IMR-90 (cell line): ENCODE results near the gene MGLL. TPM values are rescaled to one million over a fixed set of nuclear protein-coding genes. Genes with fewer than 3 reads are reported as not detected.

Experiments
- ATAC-seq: fragments of 200-7000 bp; cut with Tn5 transposase; 2 replicates; pipeline ENCODE4 v1.9.1; 2020; ENCODE audit warnings: low read depth, mild to moderate bottlenecking, moderate library complexity
- BruUV-seq: library from RNA; stranded (reverse); fragments of 400-500 nt; replicated peaks from 2 replicates; lab custom pipeline; 2021; lab: Mats Ljungman, UMichigan
- CTCF ChIA-PET: fragments of 300-600 bp; formaldehyde crosslinking; extraction: SDS; loops from one replicate; lab custom pipeline; 2021; ENCODE audit warnings: antibody characterized with exemption; lab: Yijun Ruan, JAX
- POLR2A ChIA-PET: fragments of 300-600 bp; sonication (Branson Sonifier 250); formaldehyde crosslinking; loops from one replicate; lab custom pipeline; 2022; ENCODE audit warnings: antibody characterized with exemption; ENCODE audit not compliant: unreplicated experiment; lab: Charles Lee
- DNase-seq: peaks from one replicate; pipeline ENCODE4 v3.0.0; 2013
- H2AFZ ChIP-seq: replicated peaks from 2 replicates; pipeline ENCODE3; 2013; ENCODE audit warnings: low read length, mild to moderate bottlenecking; ENCODE audit not compliant: poor library complexity
- H2AK5ac ChIP-seq: 2 replicates; pipeline ENCODE4 v1.6.1; 2013; ENCODE audit warnings: low read depth, low read length, inconsistent platforms
- H2AK9ac ChIP-seq: replicated peaks from 2 replicates; pipeline ENCODE3; 2013; ENCODE audit warnings: mild to moderate bottlenecking, low read depth, low read length, moderate library complexity; ENCODE audit not compliant: poor library complexity
- H2BK120ac ChIP-seq: 2 replicates; pipeline ENCODE4 v1.6.1; 2013; ENCODE audit warnings: low read depth, low read length, inconsistent platforms
- H2BK15ac ChIP-seq: 3 replicates; pipeline ENCODE4 v1.6.1; 2013; ENCODE audit warnings: low read depth, low read length, inconsistent platforms
- H2BK20ac ChIP-seq: 2 replicates; pipeline ENCODE4 v1.6.1; 2013; ENCODE audit warnings: low read depth, mild to moderate bottlenecking, inconsistent platforms, low read length, moderate library complexity
- H2BK5ac ChIP-seq: 2 replicates; pipeline ENCODE4 v1.6.1; 2013; ENCODE audit warnings: mild to moderate bottlenecking, low read depth, low read length, inconsistent platforms; ENCODE audit not compliant: poor library complexity, severe bottlenecking
- H3K14ac ChIP-seq: replicated peaks from 2 replicates; pipeline ENCODE4 v1.6.1; 2013; ENCODE audit warnings: low read depth, low read length, inconsistent platforms
- H3K18ac ChIP-seq: 2 replicates; pipeline ENCODE4 v1.6.1; 2013; ENCODE audit warnings: low read depth, low read length, control low read depth
- H3K23ac ChIP-seq: 2 replicates; pipeline ENCODE4 v1.6.1; 2013; ENCODE audit warnings: low read depth, low read length, inconsistent platforms
- H3K27ac ChIP-seq: 2 replicates; pipeline ENCODE4 v1.5.1; 2013; ENCODE audit warnings: mild to moderate bottlenecking, control low read depth, low read length; ENCODE audit not compliant: insufficient read depth
- H3K27me3 ChIP-seq: 2 replicates; pipeline ENCODE4 v1.6.1; 2013; ENCODE audit warnings: low read length; ENCODE audit not compliant: control insufficient read depth, insufficient read depth
- H3K36me3 ChIP-seq: 2 replicates; pipeline ENCODE4 v1.6.1; 2013; ENCODE audit warnings: low read length, mixed read lengths; ENCODE audit not compliant: control insufficient read depth, insufficient read depth
- H3K4ac ChIP-seq: 2 replicates; pipeline ENCODE4 v1.6.1; 2013; ENCODE audit warnings: low read depth, low read length, inconsistent platforms
- H3K4me1 ChIP-seq: 2 replicates; pipeline ENCODE4 v1.6.1; 2013; ENCODE audit warnings: low read length, mixed read lengths; ENCODE audit not compliant: control insufficient read depth, insufficient read depth
- H3K4me2 ChIP-seq: 2 replicates; pipeline ENCODE4 v1.6.1; 2013; ENCODE audit warnings: low read depth, mild to moderate bottlenecking, control low read depth, low read length, moderate library complexity
- H3K4me3 ChIP-seq: 2 replicates; pipeline ENCODE4 v1.5.1; 2013; ENCODE audit warnings: low read depth, mild to moderate bottlenecking, control low read depth, low read length, moderate library complexity; ENCODE audit not compliant: insufficient read depth
- H3K56ac ChIP-seq: 2 replicates; pipeline ENCODE4 v1.6.1; 2013; ENCODE audit warnings: low read length, inconsistent platforms; ENCODE audit not compliant: insufficient read depth; ENCODE audit errors: extremely low read depth
- H3K79me1 ChIP-seq, 2 experiments: 2 replicates each; pipeline ENCODE4 v1.6.1; 2013; ENCODE audit warnings: low read length in 2 of 2, inconsistent platforms in 1 of 2, low read depth in 1 of 2
- H3K9ac ChIP-seq: 2 replicates; pipeline ENCODE4 v1.6.1; 2013; ENCODE audit warnings: low read depth, low read length, control low read depth
- H3K9me1 ChIP-seq: 2 replicates; pipeline ENCODE4 v1.6.1; 2013; ENCODE audit warnings: low read length, inconsistent platforms; ENCODE audit not compliant: insufficient read depth
- H3K9me3 ChIP-seq: 2 replicates; pipeline ENCODE4 v1.6.1; 2013; ENCODE audit warnings: low read length; ENCODE audit not compliant: control insufficient read depth, insufficient read depth
- H4K20me1 ChIP-seq: 2 replicates; pipeline ENCODE4 v1.6.1; 2013; ENCODE audit warnings: low read length, inconsistent platforms; ENCODE audit not compliant: insufficient read depth
- H4K5ac ChIP-seq: 2 replicates; pipeline ENCODE4 v1.6.1; 2013; ENCODE audit warnings: mild to moderate bottlenecking, low read depth, low read length, control low read depth
- H4K8ac ChIP-seq, 2 experiments: 2 replicates each; pipeline ENCODE4 v1.6.1; 2013; ENCODE audit warnings: low read depth in 2 of 2, low read length in 2 of 2, control low read depth in 1 of 2, inconsistent platforms in 1 of 2
- H4K91ac ChIP-seq: 2 replicates; pipeline ENCODE4 v1.6.1; 2013; ENCODE audit warnings: low read depth, low read length, inconsistent platforms; ENCODE audit not compliant: insufficient read depth
- ELK1 ChIP-seq: fragments of 150-350 bp; IDR thresholded peaks from 2 replicates; pipeline ENCODE4 v1.6.1; 2016; ENCODE audit warnings: low read depth, mild to moderate bottlenecking, low read length, moderate library complexity, borderline replicate concordance
- MAFK ChIP-seq: IDR thresholded peaks from 2 replicates; pipeline ENCODE4 v1.6.1; 2012; ENCODE audit warnings: low read depth, low read length, improper control_type of control experiment
- POLR2A ChIP-seq: IDR thresholded peaks from 2 replicates; pipeline ENCODE4 v1.6.1; 2012; ENCODE audit warnings: mild to moderate bottlenecking, low read depth, low read length
- RAD21 ChIP-seq: IDR thresholded peaks from 2 replicates; pipeline ENCODE4 v1.6.1; 2012; ENCODE audit warnings: low read length, improper control_type of control experiment
- RCOR1 ChIP-seq: IDR thresholded peaks from 2 replicates; pipeline ENCODE4 v1.6.1; 2012; ENCODE audit warnings: mild to moderate bottlenecking, low read length, improper control_type of control experiment; ENCODE audit not compliant: insufficient replicate concordance
- WGBS, 2 experiments: methylation state at CpG; one replicate each; pipeline versions ENCODE4 v1.1.5 to v1.1.7; 2013; ENCODE audit warnings: missing lambda C conversion rate in 2 of 2; ENCODE audit not compliant: insufficient read length in 1 of 2; ENCODE audit errors: extremely low coverage in 2 of 2; 5-methylcytosine and 5-hydroxymethylcytosine counted together
- dilution Hi-C: fragments of 300-500 bp; cut with HindIII; formaldehyde crosslinking; loops from one replicate; pipeline ENCODE4 v1.14.3; 2018; ENCODE audit warnings: low sequenced_read_pairs; ENCODE audit not compliant: unreplicated experiment
- in situ Hi-C: fragments of 300-500 bp; cut with MboI; formaldehyde crosslinking; loops from 3 replicates; pipeline ENCODE4 v1.14.3; 2019; ENCODE audit warnings: low sequenced_read_pairs, inconsistent platforms, mixed read lengths
- intact Hi-C: fragments of 100-400 bp; cut with micrococcal nuclease; formaldehyde crosslinking; loops from 2 replicates; pipeline ENCODE4 v1.10.0; 2022
- polyA plus RNA-seq, 3 experiments: library from polyadenylated mRNA; depleted of rRNA; stranded (reverse); fragments of >200 nt; gene quantifications; 2 replicates each; pipeline ENCODE4 v1.2.3, GENCODE V29; 2012; ENCODE audit warnings: low replicate concordance in 1 of 3
- total RNA-seq: library from RNA; depleted of rRNA; stranded (reverse); fragments of >200 nt; gene quantifications from 2 replicates; pipeline ENCODE4 v1.2.3, GENCODE V29; 2012

Gene MGLL
- total and polyA plus RNA-seq, 2 of the 4 experiments (the other 2 are of a cell fraction): 23.7 to 60.6 TPM

- Histone ChIP-seq H3K36me3 (peaks cover 10% of the 10 kb centered on the region; the same call in 1 of the 2 replicates), H3K4me1 (peaks cover 28% of the 10 kb centered on the region), H3K4me2 (no peak overlapping the region), H3K18ac (peak overlapping the region; percentile 85), H2BK15ac (peak overlapping the region; percentile 95; the same call in 2 of the 3 replicates), H3K23ac (peak overlapping the region; percentile 94), H2AK5ac (peak overlapping the region; percentile 99), H4K91ac (peak overlapping the region; percentile 94), H3K27ac (peak overlapping the region; percentile 84), H3K9me1 (peaks cover 43% of the 10 kb centered on the region), H2BK5ac (peak overlapping the region; percentile 96), H3K9me3 (no peaks in the 10 kb centered on the region), H3K56ac (peak overlapping the region; percentile 56), H3K9ac (no peak overlapping the region), H4K20me1 (no peaks in the 10 kb centered on the region), H3K14ac (peak overlapping the region; percentile 96), H3K27me3 (no peaks in the 10 kb centered on the region), H2BK20ac (peak overlapping the region; percentile 97), H2AK9ac (peak overlapping the region; percentile 18), H4K5ac (peak overlapping the region; percentile 96), H3K4me3 (no peak overlapping the region), H3K79me1 (peaks cover 33 to 84% of the 10 kb centered on the region in 2 experiments), H3K4ac (peak overlapping the region; percentile 98), H2BK120ac (peak overlapping the region; percentile 96), H4K8ac (peak overlapping the region; percentile 68 to 92), H2AFZ (peak overlapping the region; percentile 1)
- CTCF ChIA-PET: no interaction called here
- POLR2A ChIA-PET: no interaction called here
- intact Hi-C loops (no loop called here), in situ Hi-C loops (no loop called here), dilution Hi-C loops (no loop called here)
- peak; percentile 47 for DNase-seq
- no TSS peak for BruUV-seq
- ATAC-seq: no peak
- TF ChIP-seq POLR2A (0 out of 2 replicates have a peak, but pooled peaks have one; percentile 5), MAFK (no peak), RCOR1 (no peak), RAD21 (no peak), ELK1 (no peak)
- no CpG with 5 or more reads among the region's 2 CpGs for WGBS, 2 experiments
Observed at GRCh38 chr3:127800508-127800907, 21.8 kb downstream of the MGLL start.
